Effector CD8-positive, alpha-beta T cell (primary cell): ENCODE results near the gene KLHL13.
A peak's percentile ranks its signal among the peaks of the same experiment; 100 is the strongest.
"Not testable (repeated sequence)": the region's sequence is repeated elsewhere in the genome, so short reads cannot be mapped to it uniquely, and the experiment has no call there.

Source experiments
- DNase-seq: peaks from one replicate; lab custom pipeline; 2025; lab: John Stamatoyannopoulos, UW
- total RNA-seq, 4 experiments: gene quantifications; one replicate each; lab custom pipeline; 2026; lab: John Stamatoyannopoulos, UW

KLHL13 gene
- total RNA-seq = 0.09 to 1.6 (median 0.63) reads per million in 4 experiments

DNA sequence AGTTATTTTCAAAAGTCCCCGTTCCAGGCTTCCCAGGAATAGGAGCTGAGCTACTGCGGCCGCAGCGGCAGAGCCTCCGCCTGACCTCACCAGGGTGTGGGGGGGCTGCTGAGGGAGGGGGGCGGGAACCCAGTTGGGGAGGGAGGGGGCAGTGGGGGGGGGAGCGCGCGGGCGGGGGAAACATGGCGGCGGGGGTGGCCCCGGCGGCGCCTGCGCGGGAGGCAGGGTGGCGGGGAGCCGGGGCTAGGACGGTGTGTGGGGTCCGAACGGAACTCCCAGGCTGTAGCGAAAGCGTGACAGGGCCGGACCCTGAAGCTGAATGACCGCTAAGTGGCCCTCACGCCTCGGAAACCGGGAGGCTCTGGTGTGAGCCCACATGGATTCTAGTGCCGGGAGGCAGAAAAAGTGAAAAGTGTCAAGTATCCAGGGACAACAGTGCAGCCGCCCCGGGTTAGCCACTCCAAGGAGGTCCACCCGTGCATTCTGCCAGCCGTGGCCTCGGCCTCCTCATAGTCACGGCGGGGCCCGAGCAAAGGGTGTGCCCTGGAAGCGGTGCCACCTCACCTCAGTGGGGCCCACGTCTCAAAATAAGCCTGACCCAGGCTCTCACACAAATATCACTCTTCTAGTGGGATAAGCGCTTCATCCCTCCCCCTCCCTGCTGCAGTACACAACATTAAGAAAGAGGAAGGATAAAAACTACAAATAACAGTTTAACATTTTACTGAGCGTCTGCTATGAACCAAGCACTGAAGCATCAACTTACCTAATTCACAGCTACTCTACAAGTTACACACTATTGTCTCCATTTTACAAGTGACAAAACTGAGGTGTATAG, at the start of gene KLHL13:
KLHL13 (minus strand) TSS at position 98 of the 838 bp plus-strand sequence. CDS start 88,337 bp downstream, outside the sequence.
- DNase-seq = peak; percentile 21

DNA sequence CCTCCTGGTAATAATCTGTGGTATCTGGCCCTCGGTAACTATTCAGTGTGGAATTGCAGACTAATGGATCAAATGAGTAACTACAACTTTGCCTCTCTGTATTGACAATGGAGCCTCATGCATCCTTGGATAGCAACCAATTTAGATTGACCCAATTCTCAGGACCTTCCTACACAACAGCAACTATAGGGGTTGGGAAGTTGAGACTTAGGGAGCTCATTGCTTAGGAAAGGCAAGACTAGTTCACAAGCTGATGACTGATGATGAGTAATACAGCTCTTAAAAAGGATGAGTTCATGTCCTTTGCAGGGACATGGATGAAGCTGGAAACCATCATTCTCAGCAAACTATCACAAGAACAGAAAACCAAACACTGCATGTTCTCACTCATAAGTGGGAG, 47.5 kb upstream of the KLHL13 start:
- DNase-seq = no peak

DNA sequence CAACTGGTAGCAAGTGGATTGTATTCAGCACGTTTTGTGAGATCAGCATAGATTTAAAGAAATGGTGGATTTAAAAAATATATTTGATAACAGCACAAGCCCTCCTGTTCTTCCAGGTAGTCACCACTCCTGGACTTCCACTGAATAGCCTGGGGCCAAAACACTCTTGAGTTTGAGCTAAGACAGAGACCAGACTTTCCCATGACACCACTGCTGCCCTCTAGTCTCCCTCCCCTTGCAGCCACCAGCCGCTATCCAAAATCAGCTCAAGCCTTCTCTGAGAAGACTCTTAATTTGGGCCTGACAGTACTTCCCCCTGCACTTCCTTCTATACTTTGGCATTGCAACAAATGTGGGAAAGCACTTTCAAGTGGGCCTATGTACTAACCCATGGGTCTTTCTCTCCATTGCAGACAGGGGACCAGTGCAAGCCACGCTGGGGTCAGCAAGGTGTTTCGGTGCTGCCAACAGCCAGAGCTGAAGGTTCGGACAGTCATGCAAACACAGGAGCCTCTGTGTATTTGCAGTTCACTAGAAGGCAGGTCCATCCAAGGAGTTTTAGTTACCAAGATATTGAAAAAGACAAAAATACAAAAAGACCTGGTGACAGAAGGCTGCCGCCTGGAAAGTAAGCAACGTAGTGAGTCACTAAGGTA, 40.5 kb upstream of the KLHL13 start:
- no peak for DNase-seq

- no peak for DNase-seq
Measured at GRCh38 chrX:118156254-118156952, 39.8 kb upstream of the KLHL13 start.

DNA sequence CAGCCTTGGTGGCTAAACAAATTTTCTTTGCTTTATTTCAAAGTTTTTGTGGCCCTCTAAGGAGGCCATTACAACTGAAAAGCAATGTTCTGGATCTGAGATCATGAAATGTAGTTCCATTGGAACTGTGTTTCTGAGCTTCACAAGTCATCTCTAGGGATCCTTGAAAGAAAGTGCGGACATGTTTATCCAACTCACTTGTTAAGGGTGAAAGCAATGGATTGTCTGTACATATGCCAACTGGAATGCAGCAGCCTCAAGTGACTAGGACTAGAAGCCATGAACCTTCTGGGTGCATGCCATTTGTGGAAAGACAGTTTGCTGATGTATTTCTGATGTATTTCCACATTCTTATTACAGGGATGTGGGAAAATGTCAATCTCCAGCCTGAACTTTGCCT, 36.7 kb upstream of the KLHL13 start:
- DNase-seq = no peak

- DNase-seq = no peak
Measured at GRCh38 chrX:118152721-118153120, 36.1 kb upstream of the KLHL13 start.

DNA sequence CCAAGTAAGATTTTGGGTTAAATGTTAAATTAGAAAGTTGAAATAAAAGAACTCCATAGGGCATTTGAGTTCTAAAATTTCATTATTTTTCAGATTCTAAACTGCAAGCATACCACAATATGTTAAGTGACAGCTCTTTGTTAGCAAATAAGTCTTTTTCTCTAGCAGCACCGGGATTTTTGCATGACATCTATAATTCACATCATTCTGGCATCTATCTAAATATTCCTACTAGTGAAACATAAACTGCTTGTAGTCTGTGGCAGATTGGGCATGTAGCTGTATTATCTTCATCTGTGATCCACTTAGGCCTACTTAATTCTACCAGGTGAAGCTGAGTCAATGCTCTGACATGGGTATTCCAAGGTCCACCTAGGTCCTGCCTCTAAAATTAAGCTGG, 32.1 kb upstream of the KLHL13 start:
- no peak for DNase-seq

DNA sequence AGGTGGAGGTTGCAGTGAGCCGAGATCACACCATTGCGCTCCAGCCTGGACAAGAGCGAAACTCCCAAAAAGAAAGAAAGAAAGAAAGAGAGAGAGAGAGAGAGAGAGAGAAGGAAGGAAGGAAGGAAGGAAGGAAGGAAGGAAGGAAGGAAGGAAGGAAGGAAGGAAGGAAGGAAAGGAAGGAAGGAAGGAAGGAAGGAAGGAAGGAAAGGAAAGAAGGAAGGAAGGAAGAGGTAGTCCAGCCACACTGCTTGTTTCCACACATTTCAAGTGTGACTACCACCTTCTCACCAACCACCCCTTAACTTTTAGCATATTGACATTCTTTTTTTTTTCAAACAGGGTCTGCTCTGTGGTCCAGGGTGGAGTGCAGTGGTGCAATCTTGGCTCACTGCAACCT, 31.2 kb upstream of the KLHL13 start:
- not testable (repeated sequence) for DNase-seq

DNA sequence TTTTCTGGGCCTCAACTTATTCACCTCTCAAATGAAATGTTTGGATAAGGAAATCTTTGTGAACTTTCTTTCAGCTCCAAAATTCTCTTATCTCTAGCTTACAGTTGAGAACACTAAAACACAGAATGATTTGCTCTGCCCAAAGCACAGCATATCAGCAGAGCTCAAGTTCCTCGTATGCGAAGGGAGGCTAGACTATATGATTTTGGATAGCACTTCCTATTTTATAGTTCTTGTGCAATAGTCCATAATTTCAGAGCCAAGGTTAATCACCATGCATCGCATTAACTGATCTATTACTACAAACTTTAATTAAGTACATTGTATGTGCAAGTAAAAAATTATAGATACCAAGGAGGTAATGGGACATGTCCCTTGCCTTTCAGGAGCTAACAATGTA, 27.0 kb upstream of the KLHL13 start:
- DNase-seq = no peak

DNA sequence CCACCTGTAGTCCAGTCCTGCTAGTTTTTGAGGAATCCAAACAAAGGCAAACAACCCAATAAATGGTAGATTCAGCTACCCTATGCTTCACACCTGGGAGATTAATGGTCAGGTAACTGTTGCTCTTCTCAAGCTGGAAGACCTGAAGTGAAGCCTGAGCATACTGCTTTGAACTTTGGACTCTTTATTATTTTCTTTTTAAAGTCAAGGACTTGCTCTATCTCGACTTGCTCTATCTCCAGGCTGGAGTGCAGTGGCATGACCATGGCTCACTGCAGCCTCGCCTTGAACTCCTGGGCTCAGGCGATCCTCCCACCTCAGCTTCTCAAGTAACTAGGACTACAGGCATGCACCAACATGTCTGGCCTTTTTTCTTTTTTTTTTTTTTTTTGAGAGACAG, 14.7 kb upstream of the KLHL13 start:
- DNase-seq = no peak

DNA sequence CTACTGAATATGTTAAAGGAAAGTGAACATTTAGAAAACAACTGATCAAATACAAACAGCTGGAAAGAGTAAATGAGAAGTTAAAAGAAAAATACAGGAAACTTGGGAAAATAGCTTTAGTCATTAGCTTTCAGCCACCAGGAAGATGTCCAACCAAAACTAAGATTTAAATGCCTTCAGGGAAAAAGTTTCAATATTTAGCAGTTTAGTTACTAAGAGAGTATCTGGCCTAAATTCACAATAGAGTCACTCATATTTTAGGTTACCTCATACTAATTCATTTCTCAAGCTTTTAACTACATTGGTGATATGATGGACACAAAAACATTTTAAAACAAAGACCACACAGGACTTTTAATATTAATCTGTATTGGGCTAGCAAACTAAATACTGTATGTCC, 13.1 kb upstream of the KLHL13 start:
- no peak for DNase-seq

DNA sequence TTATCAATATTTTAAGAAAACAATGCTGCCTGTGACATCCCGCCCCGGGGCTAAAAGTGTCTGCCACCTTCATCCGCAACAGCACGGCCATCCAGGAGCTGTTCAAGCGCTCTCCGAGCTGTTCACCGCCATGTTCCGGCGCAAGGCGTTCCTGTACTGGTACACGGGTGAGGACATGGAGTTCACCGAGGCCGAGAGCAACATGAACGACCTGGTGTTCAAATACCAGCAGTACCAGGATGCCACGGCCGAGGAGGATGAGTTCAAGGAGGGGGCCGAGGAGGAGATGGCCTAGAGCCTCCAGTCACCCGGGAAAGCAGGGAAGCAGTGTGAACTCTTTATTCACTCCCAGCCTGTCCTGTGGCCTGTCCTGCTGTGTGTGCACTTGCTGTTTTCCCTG, 12.1 kb upstream of the KLHL13 start:
- DNase-seq = no peak

DNA sequence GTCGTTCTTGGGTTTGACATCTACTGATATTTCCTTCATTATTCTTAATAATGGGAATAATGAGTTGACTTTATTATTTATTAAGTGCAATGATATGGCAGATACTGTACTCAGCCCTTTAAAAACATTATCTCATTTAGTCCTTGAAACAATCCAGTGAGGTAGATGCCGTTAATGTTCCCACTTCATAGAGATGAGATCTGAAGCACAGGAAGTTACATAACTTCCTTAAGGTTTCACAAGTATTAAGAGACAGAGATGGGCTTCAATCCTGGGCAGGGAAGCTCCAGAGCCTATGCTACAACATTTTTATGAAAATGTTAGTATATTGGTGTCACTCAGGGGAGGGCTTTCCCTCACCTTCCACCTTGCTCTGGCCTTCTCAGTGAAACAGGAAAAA, 9.7 kb upstream of the KLHL13 start:
- DNase-seq = no peak

GRCh38 chrX:118124243-118124642, 7.6 kb upstream of the KLHL13 start:
- not testable (repeated sequence) for DNase-seq

DNA sequence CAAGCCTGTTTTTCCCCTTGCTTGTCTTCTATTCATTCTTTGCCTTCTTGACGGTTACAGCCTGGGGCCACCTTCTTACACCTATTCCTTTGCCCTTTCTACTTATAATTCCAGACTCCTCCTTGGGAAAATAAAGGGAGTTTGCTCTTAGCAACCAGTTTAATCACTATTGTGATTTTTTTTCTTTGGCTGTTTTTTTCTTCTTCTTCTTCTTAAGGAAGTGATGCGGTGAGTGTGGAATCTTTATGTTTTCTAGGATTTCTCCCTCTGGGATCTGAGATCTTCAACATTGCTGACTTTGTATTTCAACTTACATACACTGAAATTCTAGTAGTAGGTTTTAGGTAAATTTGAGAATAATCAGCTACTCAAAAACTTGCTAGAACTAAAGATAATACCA, 1.1 kb upstream of the KLHL13 start:
- DNase-seq = no peak

DNA sequence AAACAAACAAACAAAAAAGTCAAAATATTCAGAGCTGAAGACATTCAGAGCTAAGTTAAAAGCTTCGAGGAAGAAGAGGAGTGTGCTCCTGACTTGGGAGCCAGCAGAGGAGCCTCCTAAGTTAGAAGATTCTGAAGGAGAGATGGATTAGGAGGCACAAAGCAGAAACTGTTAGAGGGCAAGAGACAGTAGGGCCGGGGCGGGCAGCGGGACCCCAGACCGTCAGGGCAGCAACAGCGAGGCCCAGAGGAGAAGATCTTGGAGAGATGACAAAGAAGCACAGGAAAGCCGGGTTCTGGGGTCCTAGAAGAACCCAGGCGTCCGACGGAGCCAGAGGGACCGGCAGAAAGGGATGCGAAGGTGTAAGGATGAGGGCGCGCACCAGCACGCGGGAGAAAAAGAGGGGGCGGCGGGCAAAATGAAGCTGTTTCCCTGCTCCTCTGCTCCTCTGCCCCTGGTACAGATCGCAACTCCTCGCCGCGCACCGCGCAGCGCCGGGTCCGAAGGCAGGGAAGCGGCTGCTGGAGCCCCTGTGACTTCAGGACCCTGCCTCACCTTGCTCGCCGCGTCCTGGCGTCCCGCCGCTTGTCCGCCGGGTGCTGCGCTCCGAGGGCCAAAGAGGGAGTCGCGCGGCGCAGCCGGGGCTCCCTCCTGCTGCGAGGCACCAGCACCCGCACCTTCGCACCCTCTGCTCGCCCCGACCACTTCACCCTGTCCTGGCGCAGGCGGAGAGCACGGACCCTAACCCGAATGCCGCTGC, 477 bp downstream of the KLHL13 start:
- DNase-seq = no peak

DNA sequence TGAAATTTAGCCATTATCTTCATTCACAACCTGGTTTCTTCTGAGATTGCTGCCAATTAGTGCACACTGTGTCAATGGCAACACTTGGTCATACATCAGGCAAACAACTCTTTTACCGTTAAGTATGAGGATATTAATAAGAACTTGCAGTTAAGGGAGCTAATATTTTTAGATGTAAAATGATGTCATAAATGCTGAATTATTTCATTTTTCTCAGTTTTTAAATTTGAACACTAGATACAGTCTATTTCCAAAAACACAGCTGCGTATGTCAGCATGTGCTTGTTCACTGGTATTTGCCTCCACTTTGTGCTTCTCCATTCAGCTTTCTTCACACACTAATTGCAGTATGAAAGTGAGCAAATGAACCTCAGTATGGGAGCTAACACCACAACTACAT, 1.6 kb downstream of the KLHL13 start:
- no peak for DNase-seq

- DNase-seq = no peak
Measured at GRCh38 chrX:118109065-118109464, 7.5 kb downstream of the KLHL13 start.

DNA sequence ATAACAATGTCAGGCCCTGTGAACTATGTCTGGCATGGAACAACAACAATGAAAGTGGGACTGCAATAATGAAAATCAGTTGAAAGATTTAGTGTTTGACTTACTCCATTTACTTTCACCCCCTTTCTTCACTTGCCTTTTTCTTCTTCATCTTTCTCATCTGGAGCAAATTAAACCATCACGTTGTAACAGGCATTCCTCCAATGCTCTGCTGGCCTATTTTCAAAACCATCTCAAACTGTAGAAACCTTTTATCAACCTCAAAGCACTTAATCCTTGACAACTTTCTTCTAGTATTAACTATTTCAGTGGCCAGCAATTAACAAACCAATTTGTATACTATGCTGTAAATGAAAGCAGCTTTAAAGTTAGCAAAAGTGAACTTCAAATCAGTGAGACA, 8.3 kb downstream of the KLHL13 start:
- DNase-seq = no peak

GRCh38 chrX:118100091-118100490, 16.5 kb downstream of the KLHL13 start:
- DNase-seq = no peak

DNA sequence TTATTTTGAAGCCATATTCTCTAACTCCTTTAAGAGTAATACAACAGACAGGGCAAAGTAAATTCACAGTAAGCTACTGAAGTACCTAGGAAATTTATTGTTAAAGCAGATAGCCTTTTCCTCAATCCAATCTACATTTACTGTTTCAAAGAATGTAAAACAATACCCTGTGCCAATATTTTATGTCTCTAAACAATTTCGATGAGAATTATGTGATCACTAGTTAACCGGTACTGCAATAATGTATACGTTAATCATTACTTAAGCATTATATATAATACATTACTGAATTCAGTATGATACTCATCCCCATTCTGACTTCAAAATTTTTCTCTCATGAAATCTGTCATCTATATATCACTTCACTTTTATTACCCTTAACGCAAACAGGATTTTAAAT, 28.5 kb downstream of the KLHL13 start:
- no peak for DNase-seq

GRCh38 chrX:118074196-118074595, 42.4 kb downstream of the KLHL13 start:
- DNase-seq = no peak
